Measurements from ENCODE around the gene NONO. TPM values are rescaled to one million over a fixed set of nuclear protein-coding genes. Genes with fewer than 3 reads are reported as not detected.

NONO gene
- total RNA-seq, 6 experiments from 2014 or later: 92.9 to 113 (median 98.4) TPM

DNA sequence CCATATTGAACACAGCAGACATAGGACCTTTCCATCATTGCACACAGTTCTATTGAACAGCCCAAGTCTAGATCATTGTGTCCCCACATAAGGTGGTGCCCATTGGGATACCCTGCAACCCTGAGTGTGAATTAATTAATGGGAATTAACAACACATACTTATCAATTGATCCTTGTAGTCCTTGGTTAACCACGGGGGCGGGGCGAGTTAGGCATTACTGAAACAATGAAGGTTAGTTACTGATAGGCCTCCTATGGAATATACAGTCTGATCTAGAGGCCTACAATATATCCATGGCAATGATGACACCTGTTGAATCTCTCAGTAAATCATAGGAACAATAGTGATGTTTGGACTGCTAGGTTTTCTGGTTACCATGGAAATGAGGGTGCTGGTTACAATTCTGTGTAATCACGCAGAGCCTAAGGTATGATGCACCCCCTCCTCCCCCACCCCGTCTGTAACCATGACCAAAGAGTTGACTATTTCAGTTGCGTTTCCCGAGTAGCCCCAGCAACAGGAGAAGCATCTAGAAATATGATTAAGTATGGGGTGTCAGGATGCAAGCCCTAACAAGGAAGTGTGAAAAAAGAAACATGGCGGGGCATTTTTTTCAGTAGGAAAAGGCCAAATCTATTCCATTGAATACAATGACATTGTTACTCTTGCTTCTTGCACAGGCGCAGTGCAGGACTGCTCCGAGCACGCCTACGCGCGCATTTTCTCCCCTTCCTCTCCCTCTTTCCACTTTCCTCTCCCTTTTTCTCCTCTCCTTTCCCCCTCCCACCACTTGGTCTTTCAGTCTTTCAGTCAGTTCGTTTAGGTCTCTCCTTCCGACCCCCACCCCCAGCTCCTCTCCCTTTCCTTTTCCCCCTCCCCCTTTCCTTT, 677 bp upstream of the NONO start:
- Histone ChIP-seq H3K4me3 (peak overlapping the region; percentile 29 to 70 (median 70)), H3K27me3 (no peaks in the 10 kb centered on the region), H3K27ac (peak overlapping the region; percentile 69 to 81 (median 76)), H3K9me3 (no peaks in the 10 kb centered on the region), H3K36me3 (no peaks in the 10 kb centered on the region), H3K4me1 (no peaks in the 10 kb centered on the region)
- no peak for TF ChIP-seq POLR2A (IDR thresholded peaks at IDR 0.05)
- TF ChIP-seq, protein P1, sequence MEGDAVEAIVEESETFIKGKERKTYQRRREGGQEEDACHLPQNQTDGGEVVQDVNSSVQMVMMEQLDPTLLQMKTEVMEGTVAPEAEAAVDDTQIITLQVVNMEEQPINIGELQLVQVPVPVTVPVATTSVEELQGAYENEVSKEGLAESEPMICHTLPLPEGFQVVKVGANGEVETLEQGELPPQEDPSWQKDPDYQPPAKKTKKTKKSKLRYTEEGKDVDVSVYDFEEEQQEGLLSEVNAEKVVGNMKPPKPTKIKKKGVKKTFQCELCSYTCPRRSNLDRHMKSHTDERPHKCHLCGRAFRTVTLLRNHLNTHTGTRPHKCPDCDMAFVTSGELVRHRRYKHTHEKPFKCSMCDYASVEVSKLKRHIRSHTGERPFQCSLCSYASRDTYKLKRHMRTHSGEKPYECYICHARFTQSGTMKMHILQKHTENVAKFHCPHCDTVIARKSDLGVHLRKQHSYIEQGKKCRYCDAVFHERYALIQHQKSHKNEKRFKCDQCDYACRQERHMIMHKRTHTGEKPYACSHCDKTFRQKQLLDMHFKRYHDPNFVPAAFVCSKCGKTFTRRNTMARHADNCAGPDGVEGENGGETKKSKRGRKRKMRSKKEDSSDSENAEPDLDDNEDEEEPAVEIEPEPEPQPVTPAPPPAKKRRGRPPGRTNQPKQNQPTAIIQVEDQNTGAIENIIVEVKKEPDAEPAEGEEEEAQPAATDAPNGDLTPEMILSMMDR (IDR thresholded peaks at IDR 0.05): no peak
- DNase-seq (no peak), ATAC-seq (peak; percentile 64 to 76 (median 72))
- 46% methylated on average over 14 of the region's 16 CpGs for WGBS (ENCODE audit: insufficient coverage, low coverage, low lambda C conversion rate, missing lambda C conversion rate)
- intact Hi-C loops (cut with DNase I): no loop called here

DNA sequence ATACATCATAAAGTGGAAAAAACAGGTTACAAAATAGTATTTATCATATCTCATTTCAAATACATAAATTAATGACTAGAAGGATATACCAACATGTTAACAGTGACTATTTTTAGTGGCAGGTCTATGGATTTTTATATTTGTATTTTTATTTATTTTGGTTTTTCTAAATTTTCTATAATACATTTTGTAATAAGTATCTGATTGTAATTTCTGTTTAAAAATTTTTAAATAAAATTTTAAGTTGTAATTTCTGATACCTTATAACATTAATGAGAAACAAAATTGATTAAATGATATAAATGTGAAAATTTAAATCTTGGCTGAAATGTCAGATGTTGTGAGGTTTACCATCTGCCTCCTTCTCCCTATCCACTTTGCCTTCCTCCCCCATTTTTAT, 2.5 kb downstream of the NONO start:
- no peaks in the 10 kb centered on the region for H3K9me3 ChIP-seq
- no peaks in the 10 kb centered on the region for H3K4me1 ChIP-seq
- DNase-seq (no peak), ATAC-seq (no peak)
- intact Hi-C loops (cut with DNase I): no loop called here
- no peaks in the 10 kb centered on the region for H3K27me3 ChIP-seq
- H3K27ac ChIP-seq: no peak overlapping the region
- H3K36me3 ChIP-seq: peaks cover 0 to 4% (median 1%) of the 10 kb centered on the region in 4 donors
- H3K4me3 ChIP-seq: no peak overlapping the region
- TF ChIP-seq POLR2A (IDR thresholded peaks at IDR 0.05): no peak
- TF ChIP-seq, protein P1 (IDR thresholded peaks at IDR 0.05): no peak

DNA sequence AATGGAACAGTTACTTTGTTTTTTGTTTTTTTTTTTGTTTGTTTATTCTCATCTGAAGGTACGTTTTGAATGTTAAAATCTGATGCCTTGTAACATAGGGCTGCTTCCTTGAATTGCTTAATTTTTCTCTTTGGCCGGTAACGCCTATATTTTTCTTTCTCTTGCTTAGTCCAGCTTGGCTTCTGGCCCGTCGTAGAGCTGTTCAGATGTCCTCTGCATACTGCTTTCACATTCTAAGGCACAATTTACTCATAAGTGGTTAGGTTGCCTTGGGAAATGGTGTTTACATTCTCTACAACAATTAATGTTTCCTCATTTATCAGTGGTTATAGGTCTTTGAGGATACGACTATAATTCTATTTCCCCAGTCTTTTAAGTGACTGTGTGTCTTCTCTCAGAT, 7.9 kb downstream of the NONO start:
- Histone ChIP-seq H3K27ac (no peak overlapping the region), H3K36me3 (peaks cover 0 to 55% (median 17%) of the 10 kb centered on the region in 4 donors), H3K9me3 (no peaks in the 10 kb centered on the region), H3K27me3 (no peaks in the 10 kb centered on the region), H3K4me3 (no peak overlapping the region), H3K4me1 (no peaks in the 10 kb centered on the region)
- DNase-seq (no peak), ATAC-seq (peak in 1 of 4 donors; percentile 39)
- intact Hi-C loops (cut with DNase I): no loop called here
- WGBS (ENCODE audit: insufficient coverage, low coverage, low lambda C conversion rate, missing lambda C conversion rate): 63% methylated on average over 6 of the region's 6 CpGs
- no peak for TF ChIP-seq POLR2A (IDR thresholded peaks at IDR 0.05)
- TF ChIP-seq, protein P1 (IDR thresholded peaks at IDR 0.05): no peak

DNA sequence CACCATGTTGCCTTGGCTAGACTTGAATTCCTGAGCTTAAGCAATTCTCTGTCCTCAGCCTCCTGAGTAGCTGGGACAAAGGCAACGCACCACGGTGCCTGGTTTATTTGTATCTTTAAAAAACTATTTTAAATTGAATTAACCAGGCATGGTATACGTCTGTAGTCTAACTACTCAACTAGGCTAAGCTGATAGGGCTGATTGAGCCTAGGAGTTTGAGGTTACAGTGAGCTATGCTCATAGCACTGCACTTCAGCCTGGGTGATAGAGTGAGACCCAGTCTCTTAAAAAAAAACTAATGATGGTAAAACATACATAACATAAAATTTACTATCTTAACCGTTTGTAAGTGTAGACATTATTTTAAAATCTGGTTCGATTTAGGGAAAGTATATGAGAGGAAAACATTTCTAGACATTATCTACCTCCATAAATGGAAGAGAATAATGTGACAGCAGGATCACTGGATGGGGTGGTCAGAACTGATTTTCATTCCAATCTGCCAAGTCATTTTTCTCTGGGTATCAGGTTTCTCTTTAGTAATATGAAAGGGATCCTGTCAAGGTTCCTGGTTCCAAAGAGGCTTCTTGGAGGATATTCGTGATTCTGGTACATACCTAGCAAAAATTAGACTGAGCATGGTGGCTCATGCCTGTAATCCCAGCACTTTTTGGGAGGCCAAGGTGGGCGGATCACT, 9.4 kb downstream of the NONO start:
- H3K36me3 ChIP-seq: peaks cover 0 to 70% (median 22%) of the 10 kb centered on the region in 4 donors
- DNase-seq (no peak), ATAC-seq (no peak)
- H3K9me3 ChIP-seq: no peaks in the 10 kb centered on the region
- H3K27ac ChIP-seq: no peak overlapping the region
- H3K4me3 ChIP-seq: no peak overlapping the region
- no peak for TF ChIP-seq POLR2A (IDR thresholded peaks at IDR 0.05)
- TF ChIP-seq, protein P1 (IDR thresholded peaks at IDR 0.05): no peak
- 71% methylated on average over 5 of the region's 7 CpGs for whole genome bisulfite sequencing (ENCODE audit: insufficient coverage, low coverage, low lambda C conversion rate, missing lambda C conversion rate)
- H3K27me3 ChIP-seq: no peaks in the 10 kb centered on the region
- H3K4me1 ChIP-seq: no peaks in the 10 kb centered on the region
- intact Hi-C loops (cut with DNase I): no loop called here

Measured in right lobe of liver (tissue), 6 donors.